DMS53 (cell line): ENCODE data around the gene MUC5B.

Experiments used
- DNase-seq: peaks from one replicate; lab custom pipeline; 2025; lab: John Stamatoyannopoulos, UW

Gene MUC5B

DNA sequence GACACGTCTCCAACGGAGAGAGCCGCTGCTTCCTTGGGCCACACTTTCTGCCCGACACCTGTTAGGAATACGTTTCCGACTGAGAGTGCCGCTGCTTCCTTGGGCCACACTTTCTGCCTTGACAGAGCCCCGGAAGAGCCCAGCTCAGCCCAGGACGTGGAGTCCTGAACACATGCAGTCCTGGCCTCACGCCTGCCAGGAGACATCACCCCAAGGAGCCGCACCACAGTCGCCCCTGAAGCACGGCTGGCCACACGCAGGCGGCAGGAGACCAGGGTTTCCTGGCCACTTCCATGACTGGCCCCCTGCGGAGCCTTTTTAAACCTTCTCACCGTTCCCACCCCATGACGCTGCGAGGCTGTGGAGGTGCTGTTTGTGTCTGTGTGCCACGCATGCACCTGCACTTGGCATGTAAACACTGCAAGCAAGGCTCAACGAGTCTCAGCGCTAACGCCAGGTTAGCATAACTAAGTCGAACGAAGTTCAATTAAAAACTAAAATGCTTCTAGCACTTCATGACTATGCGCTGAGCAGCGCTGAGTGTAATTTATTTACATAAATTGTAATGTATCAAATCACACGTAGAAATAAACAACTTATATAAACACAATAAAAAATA lies 77.8 kb downstream of the MUC5B start:
- DNase-seq = no peak

- no peak for DNase-seq
Measured at GRCh38 chr11:1301220-1302000, 78.5 kb downstream of the MUC5B start.

DNA sequence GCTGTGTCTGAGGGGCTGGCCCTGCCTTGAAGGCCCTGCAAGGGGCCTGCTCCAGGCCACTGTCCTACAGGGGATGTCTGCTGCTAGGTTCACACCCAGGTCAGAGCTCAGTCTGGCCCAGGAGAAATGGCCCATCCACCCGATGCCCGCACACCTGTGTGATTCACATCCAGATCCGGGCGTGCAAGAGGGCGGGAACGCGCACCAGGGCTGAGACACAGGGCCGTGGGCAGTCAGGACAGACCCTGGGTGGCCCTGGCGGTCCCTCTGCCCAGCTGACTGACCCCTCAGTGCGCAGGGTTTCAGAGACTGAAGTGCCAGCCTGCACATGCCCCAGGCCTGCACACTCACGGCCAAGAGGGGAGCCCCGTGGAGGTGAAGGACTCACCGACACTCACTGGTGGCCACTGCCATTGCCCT lies 79.2 kb downstream of the MUC5B start:
- DNase-seq = no peak

GRCh38 chr11:1302461-1303125 lies 79.7 kb downstream of the MUC5B start:
- no peak for DNase-seq

DNA sequence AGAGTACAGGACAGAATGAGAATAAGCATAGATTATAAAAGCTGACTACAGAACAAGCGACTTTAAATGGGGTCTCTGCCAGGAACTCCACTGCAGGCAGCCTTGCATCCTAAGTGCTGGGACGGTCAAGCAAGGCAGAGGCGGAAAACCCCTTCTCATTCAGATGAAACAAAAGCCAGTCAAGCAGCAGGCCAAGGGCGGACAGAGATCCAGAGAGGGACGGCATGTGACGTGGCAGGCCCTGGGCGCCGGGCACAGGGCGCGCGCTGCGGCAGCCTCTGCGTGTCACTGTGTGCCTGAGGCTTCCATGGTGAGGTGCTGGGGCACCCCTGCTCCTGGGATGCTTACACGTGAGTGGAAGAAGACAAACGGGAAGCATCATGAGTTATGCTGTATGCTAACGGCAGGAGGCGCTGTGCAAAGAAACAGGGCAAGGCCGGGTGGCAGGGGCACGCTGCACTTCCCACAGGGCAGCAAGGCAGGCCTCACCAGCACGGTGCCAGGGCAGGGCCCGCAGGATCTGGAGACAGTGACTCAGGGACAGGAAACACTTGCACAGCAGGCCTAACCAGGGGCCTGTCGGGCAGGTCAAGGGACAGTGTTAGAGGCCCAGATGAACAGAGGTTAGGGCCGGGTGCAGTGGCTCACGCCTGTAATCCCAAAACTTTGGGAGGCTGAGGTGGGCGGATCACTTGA lies 80.4 kb downstream of the MUC5B start:
- DNase-seq = peak; percentile 36

GRCh38 chr11:1303973-1304372 lies 81.1 kb downstream of the MUC5B start:
- DNase-seq = no peak

DNA sequence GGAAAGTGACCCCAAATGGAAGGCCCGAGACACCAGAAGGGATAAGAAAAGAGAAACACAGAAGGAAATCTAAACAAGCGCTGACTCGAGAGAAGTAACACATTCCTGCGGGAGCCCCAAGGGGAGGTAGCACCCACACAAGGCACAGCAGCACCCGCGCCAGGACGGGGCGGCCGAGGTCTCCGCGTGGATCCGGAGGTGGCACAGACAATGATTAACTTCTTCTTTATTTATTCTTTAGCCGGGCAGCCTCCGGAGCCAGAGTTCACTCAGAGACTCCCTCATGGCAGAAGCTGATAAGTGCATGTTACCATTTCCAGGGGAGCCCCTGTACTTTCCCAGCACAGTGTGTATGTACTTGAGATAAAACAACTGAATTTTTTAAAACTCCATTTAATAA lies 81.5 kb downstream of the MUC5B start:
- DNase-seq = no peak

DNA sequence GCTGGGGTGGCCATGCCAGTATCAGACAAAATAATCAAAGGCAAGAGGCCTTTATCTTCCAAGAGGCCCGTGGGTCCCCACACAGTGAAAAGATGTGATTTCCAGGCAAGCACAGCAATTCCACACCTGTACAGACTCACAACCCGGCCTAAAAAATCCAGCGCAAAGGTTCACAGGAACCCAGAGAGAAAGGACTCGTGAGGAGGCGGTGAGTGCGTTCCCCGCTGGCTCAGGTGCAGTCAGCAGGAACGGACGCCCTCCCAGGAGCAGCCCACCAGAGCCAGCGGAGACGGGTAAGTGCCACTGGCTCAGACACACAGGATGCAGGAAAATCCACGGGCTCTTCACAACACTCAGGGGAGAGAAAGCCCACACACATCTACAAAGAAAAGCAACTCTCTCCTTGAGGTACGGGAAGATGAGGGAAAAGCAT lies 82.2 kb downstream of the MUC5B start:
- DNase-seq = no peak

GRCh38 chr11:1305501-1306056 lies 82.7 kb downstream of the MUC5B start:
- no peak for DNase-seq

DNA sequence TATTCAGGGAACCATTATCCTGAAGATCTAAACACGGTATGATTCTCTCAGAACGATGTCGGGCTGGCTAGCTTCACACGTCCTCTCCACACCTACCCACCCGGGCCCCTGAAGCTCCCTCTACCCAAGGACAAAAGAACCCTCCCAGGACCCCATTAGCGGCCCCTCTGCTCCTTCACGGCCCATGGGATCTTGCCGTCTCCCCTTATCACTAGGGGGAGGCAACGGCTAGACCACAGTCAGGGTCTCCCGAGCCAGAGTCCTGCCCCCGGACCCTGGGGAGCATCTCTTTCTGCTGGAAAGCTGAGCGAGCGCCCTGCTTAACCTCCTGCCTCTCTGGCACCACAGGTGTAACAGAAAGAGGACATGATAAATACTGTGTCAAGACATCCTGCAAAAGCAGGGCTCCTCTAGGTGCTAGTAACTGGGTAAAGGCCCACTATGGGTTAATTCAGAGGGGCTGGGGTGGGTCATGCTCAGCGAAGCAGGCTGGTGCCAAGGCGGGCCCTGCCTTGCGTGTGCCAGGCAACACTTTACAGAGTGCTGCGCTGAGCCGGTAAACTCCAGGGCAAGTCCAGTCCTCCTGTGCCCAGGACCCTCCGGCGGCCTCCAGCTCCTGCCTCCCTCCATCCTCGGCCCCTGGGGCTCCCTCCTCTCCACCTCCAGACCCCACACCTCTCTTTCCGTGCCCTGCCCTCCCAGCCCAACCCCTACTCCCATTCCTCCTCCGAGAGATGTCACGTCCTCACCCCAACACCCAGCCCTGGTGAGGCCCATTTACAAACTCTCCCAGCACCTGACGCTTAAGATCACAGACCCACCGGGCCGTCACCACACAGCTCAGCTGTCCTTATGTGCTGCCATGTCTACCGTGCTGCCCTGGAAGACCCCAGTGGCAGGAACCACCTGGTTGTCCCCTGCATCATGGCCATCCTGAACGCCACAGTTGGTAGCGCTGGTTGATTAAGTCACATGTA lies 83.6 kb downstream of the MUC5B start:
- no peak for DNase-seq

GRCh38 chr11:1307163-1307870 lies 84.5 kb downstream of the MUC5B start:
- no peak for DNase-seq

DNA sequence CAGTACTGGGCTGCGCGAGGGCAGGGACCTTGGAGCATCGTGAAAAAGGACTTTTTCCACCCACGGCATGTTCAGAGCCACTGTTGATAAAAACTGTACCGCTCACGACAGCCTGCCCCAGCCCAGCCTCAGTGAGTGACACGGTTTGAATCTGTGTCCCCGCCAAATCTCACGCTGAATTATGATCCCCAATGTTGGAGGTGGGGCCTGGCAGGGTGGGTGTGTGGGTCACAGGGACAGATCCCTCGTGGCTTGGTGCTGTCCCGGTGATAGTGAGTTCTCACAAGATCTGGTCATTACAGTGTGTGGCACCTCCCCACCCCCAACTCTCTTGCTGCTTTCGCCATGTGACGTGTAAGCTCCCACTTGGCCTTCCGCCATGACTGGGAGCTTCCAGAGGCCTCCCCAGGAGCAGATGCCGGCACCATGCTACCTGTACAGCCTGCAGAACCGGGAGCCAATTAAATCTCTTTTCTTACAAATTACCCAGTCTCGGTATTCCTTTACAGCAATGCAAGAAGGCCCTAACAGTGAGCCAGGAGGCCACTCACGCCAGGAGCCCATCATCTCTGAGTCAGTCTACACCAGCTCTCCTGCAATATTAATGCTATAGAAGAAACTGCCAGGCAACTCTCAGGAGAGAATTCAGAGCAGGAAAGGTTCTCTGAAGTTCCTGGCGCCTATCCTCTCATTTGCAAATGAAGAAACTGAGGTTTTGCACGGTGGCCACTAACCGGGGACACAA lies 85.3 kb downstream of the MUC5B start:
- DNase-seq = no peak

- DNase-seq = peak; percentile 84
Measured at GRCh38 chr11:1308743-1309497, 86.1 kb downstream of the MUC5B start.

DNA sequence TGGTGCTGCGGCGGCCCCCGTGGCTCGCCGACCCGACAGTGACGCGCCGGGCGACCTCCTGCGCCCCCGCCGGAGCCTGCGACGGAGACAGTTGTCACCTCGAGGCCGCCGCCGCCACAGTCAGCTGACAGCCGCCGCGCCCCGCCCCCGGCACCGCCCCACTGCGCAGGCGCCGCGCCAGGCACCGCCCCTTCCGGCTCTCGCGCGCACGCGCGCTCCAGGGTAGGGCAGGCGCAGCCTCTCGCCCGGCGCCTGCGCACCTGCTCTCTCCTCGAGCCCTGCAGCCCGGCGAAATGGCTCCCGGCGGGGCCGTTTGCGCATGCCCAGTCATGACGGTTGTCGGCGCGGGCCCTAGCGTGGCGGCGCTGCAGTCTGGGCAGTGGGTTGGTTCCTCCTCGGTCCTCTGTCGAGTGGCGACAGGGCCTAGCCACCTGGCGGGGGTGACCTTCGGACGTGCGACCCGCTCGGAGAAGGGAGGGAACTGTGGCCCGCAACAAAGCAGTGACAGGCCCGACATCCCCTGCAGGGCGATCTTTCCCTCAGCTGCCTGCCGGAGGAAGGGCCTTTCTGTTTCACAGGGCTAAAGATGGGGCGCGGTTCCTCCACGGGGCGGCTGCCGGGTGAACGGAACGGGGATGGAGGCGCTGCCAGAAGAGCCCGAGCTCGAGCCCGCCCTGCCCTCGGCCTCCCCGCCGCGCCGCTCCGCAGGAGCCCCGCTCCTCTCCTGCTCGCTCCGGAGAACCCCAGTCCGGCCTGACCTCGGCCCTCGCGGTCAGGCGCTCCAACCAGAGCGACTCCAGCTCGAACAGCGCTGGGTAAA lies 86.8 kb downstream of the MUC5B start, which contains the start of gene TOLLIP:
Gene TOLLIP, minus strand, starts transcription at position 135 of the 820 bp plus-strand sequence. Its CDS starts 134 bp downstream, at position 1.
- peak; percentile 98 for DNase-seq

DNA sequence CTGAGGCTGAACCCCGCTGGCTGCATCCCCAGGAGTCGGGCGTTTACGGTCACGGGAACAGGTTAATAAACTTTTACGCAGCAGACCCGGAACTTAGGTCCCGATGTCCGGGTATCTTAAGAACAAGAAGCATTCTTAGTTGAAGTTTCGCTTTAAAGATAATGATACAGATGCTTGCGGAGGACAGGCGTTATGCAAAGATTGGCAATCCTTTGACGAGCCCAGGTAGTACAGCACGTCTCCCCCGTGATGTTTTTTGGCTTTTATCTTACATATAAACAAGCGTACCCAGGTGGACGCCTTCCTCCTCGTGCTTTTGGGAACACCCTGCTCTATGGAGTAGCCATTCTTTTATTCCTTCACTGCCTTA lies 87.4 kb downstream of the MUC5B start:
- DNase-seq = peak; percentile 63

DNA sequence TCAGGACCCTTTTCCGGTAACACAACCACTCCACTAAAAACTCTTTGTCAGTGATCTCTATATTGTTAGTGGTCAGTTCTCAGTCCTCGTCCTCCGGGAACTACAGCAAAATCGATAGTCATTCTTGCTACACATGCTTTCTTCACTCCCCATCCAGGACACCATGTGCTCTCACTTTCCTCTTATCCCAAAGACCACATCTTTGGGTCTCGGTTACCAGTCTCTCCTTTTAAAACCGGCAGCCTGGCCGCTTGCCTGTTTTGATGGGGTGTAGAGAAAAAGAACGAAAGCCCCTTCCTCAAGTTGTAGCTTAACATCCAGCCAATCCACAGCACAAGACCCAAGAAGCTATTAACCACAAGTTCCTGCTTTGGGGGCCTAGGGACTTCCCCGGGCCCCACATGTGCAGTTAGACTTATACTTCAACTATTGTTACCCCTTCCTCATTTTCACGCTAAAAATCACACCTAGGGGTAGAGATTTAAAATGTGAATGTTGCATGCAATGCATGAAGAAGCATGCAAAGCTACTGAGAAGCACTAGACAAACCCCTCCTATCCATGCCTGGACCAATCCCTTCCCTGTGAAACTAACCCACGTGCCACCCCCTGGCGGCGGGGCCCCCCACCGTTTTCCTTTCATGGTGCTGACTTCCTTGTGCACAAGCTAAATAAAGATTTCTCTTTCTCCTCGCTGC lies 88.1 kb downstream of the MUC5B start:
- peak; percentile 34 for DNase-seq
